ENCODE results near the gene CPNE5. TPM values are rescaled to one million over a fixed set of nuclear protein-coding genes. Genes with fewer than 3 reads are reported as not detected.

The CPNE5 gene
- total RNA-seq, 1 donor from 2014 or later: not detected

- Histone ChIP-seq H3K27ac (no peak overlapping the region), H3F3A (ENCODE audit: low read depth) (no peaks in the 10 kb centered on the region), H3K79me2 (ENCODE audit: low read depth) (no peaks in the 10 kb centered on the region), H3K4me2 (no peak overlapping the region), H3K4me1 (peaks cover 17% of the 10 kb centered on the region), H3K4me3 (no peak overlapping the region), H2AFZ (replicated peaks) (no peak overlapping the region), H3K9ac (no peak overlapping the region), H3K36me3 (no peaks in the 10 kb centered on the region), H4K20me1 (ENCODE audit: low read depth) (no peaks in the 10 kb centered on the region), H3K27me3 (peaks cover 8% of the 10 kb centered on the region), H3K9me3 (ENCODE audit: low read depth) (no peaks in the 10 kb centered on the region)
- Mint-ChIP-seq H3K9me3 (no peaks in the 10 kb centered on the region), H3K4me3 (no peak overlapping the region), H3K27ac (no peak overlapping the region), H3K36me3 (no peaks in the 10 kb centered on the region), H3K27me3 (ENCODE audit: insufficient read depth, low read depth) (peaks cover 11% of the 10 kb centered on the region), H3K4me1 (peaks cover 55% of the 10 kb centered on the region)
- no peak for DNase-seq (ENCODE audit: low spot score)
- no peak for TF ChIP-seq CTCF (IDR thresholded peaks at IDR 0.05)
- TF ChIP-seq EZH2phosphoT487 (IDR thresholded peaks at IDR 0.05): no peak
- no peak for TF ChIP-seq EZH2 (IDR thresholded peaks at IDR 0.05)
These were observed 68.1 kb downstream of the CPNE5 start for GRCh38 chr6:36771145-36771544.

- Mint-ChIP-seq H3K36me3 (no peaks in the 10 kb centered on the region), H3K9me3 (no peaks in the 10 kb centered on the region), H3K4me1 (peaks cover 64% of the 10 kb centered on the region), H3K27me3 (ENCODE audit: insufficient read depth, low read depth) (peaks cover 9% of the 10 kb centered on the region), H3K27ac (peak overlapping the region; percentile 34), H3K4me3 (peak overlapping the region; percentile 5)
- H3K4me3 ChIP-seq: no peak overlapping the region
- DNase-seq (ENCODE audit: low spot score): no peak
- H3K4me1 ChIP-seq: peaks cover 25% of the 10 kb centered on the region
- no peak for TF ChIP-seq EZH2 (IDR thresholded peaks at IDR 0.05)
- TF ChIP-seq EZH2phosphoT487 (IDR thresholded peaks at IDR 0.05): no peak
- no peak for TF ChIP-seq CTCF (IDR thresholded peaks at IDR 0.05)
- no peaks in the 10 kb centered on the region for H3K36me3 ChIP-seq
- no peak overlapping the region for H3K4me2 ChIP-seq
- H3K27me3 ChIP-seq: no peaks in the 10 kb centered on the region
- no peak overlapping the region for H2AFZ ChIP-seq (replicated peaks)
- H4K20me1 ChIP-seq (ENCODE audit: low read depth): no peaks in the 10 kb centered on the region
- H3K27ac ChIP-seq: no peak overlapping the region
- peaks cover 5% of the 10 kb centered on the region for H3F3A ChIP-seq (ENCODE audit: low read depth)
- no peak overlapping the region for H3K9ac ChIP-seq
- no peaks in the 10 kb centered on the region for H3K9me3 ChIP-seq (ENCODE audit: low read depth)
- H3K79me2 ChIP-seq (ENCODE audit: low read depth): no peaks in the 10 kb centered on the region
These were observed 69.4 kb downstream of the CPNE5 start for GRCh38 chr6:36769676-36770499.

- Mint-ChIP-seq H3K36me3 (no peaks in the 10 kb centered on the region), H3K9me3 (no peaks in the 10 kb centered on the region), H3K27me3 (ENCODE audit: insufficient read depth, low read depth) (peaks cover 9% of the 10 kb centered on the region), H3K27ac (peak overlapping the region; percentile 34), H3K4me3 (peak overlapping the region; percentile 1), H3K4me1 (peaks cover 67% of the 10 kb centered on the region)
- no peak overlapping the region for H3K4me3 ChIP-seq
- TF ChIP-seq CTCF (IDR thresholded peaks at IDR 0.05): no peak
- no peak for TF ChIP-seq EZH2phosphoT487 (IDR thresholded peaks at IDR 0.05)
- no peak for TF ChIP-seq EZH2 (IDR thresholded peaks at IDR 0.05)
- no peaks in the 10 kb centered on the region for H3K27me3 ChIP-seq
- no peaks in the 10 kb centered on the region for H3K36me3 ChIP-seq
- H3K79me2 ChIP-seq (ENCODE audit: low read depth): no peaks in the 10 kb centered on the region
- peak; percentile 34 for DNase-seq (ENCODE audit: low spot score)
- H2AFZ ChIP-seq (replicated peaks): no peak overlapping the region
- H3K4me1 ChIP-seq: peaks cover 25% of the 10 kb centered on the region
- H3K9ac ChIP-seq: no peak overlapping the region
- H4K20me1 ChIP-seq (ENCODE audit: low read depth): no peaks in the 10 kb centered on the region
- no peaks in the 10 kb centered on the region for H3K9me3 ChIP-seq (ENCODE audit: low read depth)
- peaks cover 5% of the 10 kb centered on the region for H3F3A ChIP-seq (ENCODE audit: low read depth)
- no peak overlapping the region for H3K27ac ChIP-seq
- H3K4me2 ChIP-seq: no peak overlapping the region
These were observed 70.0 kb downstream of the CPNE5 start for GRCh38 chr6:36769183-36769675.
